ENCODE results near the gene CORO2B. TPM values are rescaled to one million over a fixed set of nuclear protein-coding genes. Genes with fewer than 3 reads are reported as not detected.

CORO2B gene
- total and polyA plus RNA-seq, 2 experiments from 2014 or later: 1.6 to 4.6 TPM

GRCh38 chr15:68557469-68558317, 21.1 kb upstream of the CORO2B start:
- Mint-ChIP-seq H3K27ac (no peak overlapping the region; the same call in 1 of the 2 replicates), H3K4me1 (peaks cover 33% of the 10 kb centered on the region), H3K36me3 (ENCODE audit: low read depth) (0 out of 3 replicates have a peak, but pooled peaks cover 4% of the 10 kb centered on the region), H3K27me3 (ENCODE audit: insufficient read depth, low read depth, poor library complexity) (peaks cover 18% of the 10 kb centered on the region), H3K9me3 (peaks cover 3% of the 10 kb centered on the region; the same call in 1 of the 3 replicates), H3K4me3 (no peak overlapping the region)
- peaks cover 20% of the 10 kb centered on the region for H3K4me1 ChIP-seq (ENCODE audit: insufficient read depth)
- no peaks in the 10 kb centered on the region for H3K9me2 ChIP-seq (ENCODE audit: insufficient read depth)
- no peak overlapping the region for H2AFZ ChIP-seq
- H4K20me1 ChIP-seq (replicated peaks; ENCODE audit: insufficient read depth): no peaks in the 10 kb centered on the region
- peak overlapping the region; percentile 100; the same call in 1 of the 2 replicates for H3K4me2 ChIP-seq
- no peak overlapping the region for H3K27ac ChIP-seq (ENCODE audit: low read depth)
- DNase-seq (ENCODE audit: low spot score) (no peak), ATAC-seq (no peak)
- no peaks in the 10 kb centered on the region for H3K79me2 ChIP-seq (replicated peaks; ENCODE audit: insufficient read depth)
- 0 out of 2 replicates have a peak, but pooled peaks cover 14% of the 10 kb centered on the region for H3F3A ChIP-seq (replicated peaks; ENCODE audit: low read depth)
- H3K36me3 ChIP-seq (ENCODE audit: insufficient read depth): no peaks in the 10 kb centered on the region
- peaks cover 13% of the 10 kb centered on the region; the same call in 1 of the 2 replicates for H3K27me3 ChIP-seq (ENCODE audit: insufficient read depth)
- no peak overlapping the region for H3K4me3 ChIP-seq
- TF ChIP-seq EZH2phosphoT487 (IDR thresholded peaks at IDR 0.05; ENCODE audit: unreplicated experiment) (no peak), EZH2 (IDR thresholded peaks at IDR 0.05; ENCODE audit: low read depth, unreplicated experiment) (no peak), NANOG (IDR thresholded peaks at IDR 0.05; ENCODE audit: borderline replicate concordance) (no peak), JUNB (IDR thresholded peaks at IDR 0.05; ENCODE audit: unreplicated experiment) (no peak), ZNF331 (CRISPR knock-in tag; IDR thresholded peaks at IDR 0.05; ENCODE audit: low read depth) (no peak), CREB1 (CRISPR knock-in tag; IDR thresholded peaks at IDR 0.05; ENCODE audit: low read depth) (no peak), REST (IDR thresholded peaks at IDR 0.05; ENCODE audit: unreplicated experiment) (no peak), ZNF462 (CRISPR knock-in tag; IDR thresholded peaks at IDR 0.05) (no peak), STAT1 (IDR thresholded peaks at IDR 0.05; ENCODE audit: unreplicated experiment) (no peak), ZNF114 (CRISPR knock-in tag; IDR thresholded peaks at IDR 0.05) (no peak), ETS1 (IDR thresholded peaks at IDR 0.05) (no peak), CTCF (conservative IDR thresholded peaks at IDR 0.05; ENCODE audit: low read depth in 2 of 2) (no peak), POLR2AphosphoS5 (IDR thresholded peaks at IDR 0.05; ENCODE audit: low read depth) (no peak)

Measured in GM23338 (cell line).